ENCODE measurements around the gene NCBP2L. TPM values are rescaled to one million over a fixed set of nuclear protein-coding genes. Genes with fewer than 3 reads are reported as not detected.

NCBP2L gene
- polyA plus RNA-seq, 2 donors: 0.02 TPM; not detected in 1

GRCh38 chrX:107736781-107737531, 40.6 kb upstream of the NCBP2L start:
- no peaks in the 10 kb centered on the region for H3K36me3 ChIP-seq (ENCODE audit: control insufficient read depth in 2 of 2, insufficient read depth in 2 of 2, low read length in 1 of 2)
- no peaks in the 10 kb centered on the region for H3K27me3 ChIP-seq (ENCODE audit: control insufficient read depth in 1 of 2, insufficient read depth in 2 of 2, low read length in 2 of 2)
- no peak overlapping the region for H3K27ac ChIP-seq (ENCODE audit: low read depth in 2 of 2, low read length in 1 of 2)
- peaks cover 5 to 38% of the 10 kb centered on the region in 2 donors for H3K4me1 ChIP-seq (ENCODE audit: control insufficient read depth in 2 of 2, insufficient read depth in 2 of 2, low read length in 1 of 2)
- 45 to 67% methylated on average over 8 of the region's 8 CpGs for WGBS, 2 donors
- no peak overlapping the region for H3K4me3 ChIP-seq (ENCODE audit: low read depth in 1 of 2, low read length in 2 of 2)
- no peaks in the 10 kb centered on the region for H3K9me3 ChIP-seq (ENCODE audit: control insufficient read depth in 2 of 2, insufficient read depth in 1 of 2, low read depth in 1 of 2, low read length in 1 of 2)

GRCh38 chrX:107738272-107738671, 39.3 kb upstream of the NCBP2L start:
- peaks cover 5 to 42% of the 10 kb centered on the region in 2 donors for H3K4me1 ChIP-seq (ENCODE audit: control insufficient read depth in 2 of 2, insufficient read depth in 2 of 2, low read length in 1 of 2)
- H3K4me3 ChIP-seq (ENCODE audit: low read depth in 1 of 2, low read length in 2 of 2): no peak overlapping the region
- H3K36me3 ChIP-seq (ENCODE audit: control insufficient read depth in 2 of 2, insufficient read depth in 2 of 2, low read length in 1 of 2): no peaks in the 10 kb centered on the region
- 63 to 69% methylated on average over 5 of the region's 5 CpGs for WGBS, 2 donors
- H3K27me3 ChIP-seq (ENCODE audit: control insufficient read depth in 1 of 2, insufficient read depth in 2 of 2, low read length in 2 of 2): no peaks in the 10 kb centered on the region
- no peaks in the 10 kb centered on the region for H3K9me3 ChIP-seq (ENCODE audit: control insufficient read depth in 2 of 2, insufficient read depth in 1 of 2, low read depth in 1 of 2, low read length in 1 of 2)
- H3K27ac ChIP-seq (ENCODE audit: low read depth in 2 of 2, low read length in 1 of 2): peak overlapping the region in 1 of 2 donors; percentile 42

- Histone ChIP-seq H3K9me3 (ENCODE audit: control insufficient read depth in 2 of 2, insufficient read depth in 1 of 2, low read depth in 1 of 2, low read length in 1 of 2) (no peaks in the 10 kb centered on the region), H3K27me3 (ENCODE audit: control insufficient read depth in 1 of 2, insufficient read depth in 2 of 2, low read length in 2 of 2) (no peaks in the 10 kb centered on the region), H3K4me1 (ENCODE audit: control insufficient read depth in 2 of 2, insufficient read depth in 2 of 2, low read length in 1 of 2) (peaks cover 5 to 47% of the 10 kb centered on the region in 2 donors), H3K27ac (ENCODE audit: low read depth in 2 of 2, low read length in 1 of 2) (peak overlapping the region in 1 of 2 donors; percentile 42), H3K36me3 (ENCODE audit: control insufficient read depth in 2 of 2, insufficient read depth in 2 of 2, low read length in 1 of 2) (no peaks in the 10 kb centered on the region), H3K4me3 (ENCODE audit: low read depth in 1 of 2, low read length in 2 of 2) (no peak overlapping the region)
- WGBS, 2 donors: 75 to 76% methylated on average over 8 of the region's 8 CpGs
Measured at GRCh38 chrX:107738768-107739167, 38.8 kb upstream of the NCBP2L start.

GRCh38 chrX:107739541-107739940, 38.0 kb upstream of the NCBP2L start:
- Histone ChIP-seq H3K4me1 (ENCODE audit: control insufficient read depth in 2 of 2, insufficient read depth in 2 of 2, low read length in 1 of 2) (peaks cover 5 to 41% of the 10 kb centered on the region in 2 donors), H3K27me3 (ENCODE audit: control insufficient read depth in 1 of 2, insufficient read depth in 2 of 2, low read length in 2 of 2) (no peaks in the 10 kb centered on the region), H3K4me3 (ENCODE audit: low read depth in 1 of 2, low read length in 2 of 2) (no peak overlapping the region), H3K9me3 (ENCODE audit: control insufficient read depth in 2 of 2, insufficient read depth in 1 of 2, low read depth in 1 of 2, low read length in 1 of 2) (no peaks in the 10 kb centered on the region), H3K27ac (ENCODE audit: low read depth in 2 of 2, low read length in 1 of 2) (no peak overlapping the region), H3K36me3 (ENCODE audit: control insufficient read depth in 2 of 2, insufficient read depth in 2 of 2, low read length in 1 of 2) (no peaks in the 10 kb centered on the region)
- WGBS, 2 donors: 89 to 97% methylated on average over 3 of the region's 3 CpGs

- 21 to 42% methylated on average over 7 of the region's 7 CpGs for WGBS, 2 donors
- no peaks in the 10 kb centered on the region for H3K9me3 ChIP-seq (ENCODE audit: control insufficient read depth in 2 of 2, insufficient read depth in 1 of 2, low read depth in 1 of 2, low read length in 1 of 2)
- H3K4me1 ChIP-seq (ENCODE audit: control insufficient read depth in 2 of 2, insufficient read depth in 2 of 2, low read length in 1 of 2): peaks cover 5 to 41% of the 10 kb centered on the region in 2 donors
- H3K27ac ChIP-seq (ENCODE audit: low read depth in 2 of 2, low read length in 1 of 2): peak overlapping the region; percentile 83 to 85
- no peaks in the 10 kb centered on the region for H3K36me3 ChIP-seq (ENCODE audit: control insufficient read depth in 2 of 2, insufficient read depth in 2 of 2, low read length in 1 of 2)
- H3K4me3 ChIP-seq (ENCODE audit: low read depth in 1 of 2, low read length in 2 of 2): no peak overlapping the region
- no peaks in the 10 kb centered on the region for H3K27me3 ChIP-seq (ENCODE audit: control insufficient read depth in 1 of 2, insufficient read depth in 2 of 2, low read length in 2 of 2)
Measured at GRCh38 chrX:107741404-107741790, 36.1 kb upstream of the NCBP2L start.

- H3K4me3 ChIP-seq (ENCODE audit: low read depth in 1 of 2, low read length in 2 of 2): no peak overlapping the region
- WGBS, 2 donors: 38 to 51% methylated on average over 22 to 23 of the region's 23 CpGs
- H3K27me3 ChIP-seq (ENCODE audit: control insufficient read depth in 1 of 2, insufficient read depth in 2 of 2, low read length in 2 of 2): no peaks in the 10 kb centered on the region
- H3K36me3 ChIP-seq (ENCODE audit: control insufficient read depth in 2 of 2, insufficient read depth in 2 of 2, low read length in 1 of 2): no peaks in the 10 kb centered on the region
- no peaks in the 10 kb centered on the region for H3K9me3 ChIP-seq (ENCODE audit: control insufficient read depth in 2 of 2, insufficient read depth in 1 of 2, low read depth in 1 of 2, low read length in 1 of 2)
- peak overlapping the region; percentile 90 to 96 for H3K27ac ChIP-seq (ENCODE audit: low read depth in 2 of 2, low read length in 1 of 2)
- peaks cover 4 to 40% of the 10 kb centered on the region in 2 donors for H3K4me1 ChIP-seq (ENCODE audit: control insufficient read depth in 2 of 2, insufficient read depth in 2 of 2, low read length in 1 of 2)
Measured at GRCh38 chrX:107742700-107743191, 34.8 kb upstream of the NCBP2L start.

GRCh38 chrX:107743995-107744394, 33.5 kb upstream of the NCBP2L start:
- H3K4me3 ChIP-seq (ENCODE audit: low read depth in 1 of 2, low read length in 2 of 2): no peak overlapping the region
- H3K9me3 ChIP-seq (ENCODE audit: control insufficient read depth in 2 of 2, insufficient read depth in 1 of 2, low read depth in 1 of 2, low read length in 1 of 2): no peaks in the 10 kb centered on the region
- H3K27me3 ChIP-seq (ENCODE audit: control insufficient read depth in 1 of 2, insufficient read depth in 2 of 2, low read length in 2 of 2): no peaks in the 10 kb centered on the region
- no peaks in the 10 kb centered on the region for H3K36me3 ChIP-seq (ENCODE audit: control insufficient read depth in 2 of 2, insufficient read depth in 2 of 2, low read length in 1 of 2)
- H3K27ac ChIP-seq (ENCODE audit: low read depth in 2 of 2, low read length in 1 of 2): peak overlapping the region in 1 of 2 donors; percentile 96
- WGBS, 2 donors: 93 to 96% methylated on average over 7 of the region's 7 CpGs
- H3K4me1 ChIP-seq (ENCODE audit: control insufficient read depth in 2 of 2, insufficient read depth in 2 of 2, low read length in 1 of 2): peaks cover 0 to 38% of the 10 kb centered on the region in 2 donors

GRCh38 chrX:107744868-107745267, 32.7 kb upstream of the NCBP2L start:
- no peaks in the 10 kb centered on the region for H3K36me3 ChIP-seq (ENCODE audit: control insufficient read depth in 2 of 2, insufficient read depth in 2 of 2, low read length in 1 of 2)
- no peaks in the 10 kb centered on the region for H3K9me3 ChIP-seq (ENCODE audit: control insufficient read depth in 2 of 2, insufficient read depth in 1 of 2, low read depth in 1 of 2, low read length in 1 of 2)
- peaks cover 0 to 34% of the 10 kb centered on the region in 2 donors for H3K4me1 ChIP-seq (ENCODE audit: control insufficient read depth in 2 of 2, insufficient read depth in 2 of 2, low read length in 1 of 2)
- no peak overlapping the region for H3K27ac ChIP-seq (ENCODE audit: low read depth in 2 of 2, low read length in 1 of 2)
- H3K27me3 ChIP-seq (ENCODE audit: control insufficient read depth in 1 of 2, insufficient read depth in 2 of 2, low read length in 2 of 2): no peaks in the 10 kb centered on the region
- 85 to 96% methylated on average over 2 of the region's 2 CpGs for WGBS, 2 donors
- no peak overlapping the region for H3K4me3 ChIP-seq (ENCODE audit: low read depth in 1 of 2, low read length in 2 of 2)

- peaks cover 0 to 22% of the 10 kb centered on the region in 2 donors for H3K4me1 ChIP-seq (ENCODE audit: control insufficient read depth in 2 of 2, insufficient read depth in 2 of 2, low read length in 1 of 2)
- H3K9me3 ChIP-seq (ENCODE audit: control insufficient read depth in 2 of 2, insufficient read depth in 1 of 2, low read depth in 1 of 2, low read length in 1 of 2): no peaks in the 10 kb centered on the region
- no peaks in the 10 kb centered on the region for H3K36me3 ChIP-seq (ENCODE audit: control insufficient read depth in 2 of 2, insufficient read depth in 2 of 2, low read length in 1 of 2)
- H3K27me3 ChIP-seq (ENCODE audit: control insufficient read depth in 1 of 2, insufficient read depth in 2 of 2, low read length in 2 of 2): no peaks in the 10 kb centered on the region
- no peak overlapping the region for H3K4me3 ChIP-seq (ENCODE audit: low read depth in 1 of 2, low read length in 2 of 2)
- H3K27ac ChIP-seq (ENCODE audit: low read depth in 2 of 2, low read length in 1 of 2): peak overlapping the region; percentile 77 to 91
- 22 to 41% methylated on average over 3 of the region's 3 CpGs for WGBS, 2 donors
Measured at GRCh38 chrX:107747596-107748161, 29.9 kb upstream of the NCBP2L start.
